Activated B cell treated with CpG ODN at 0.5 μM for 24 hours (primary cell): ENCODE results near the gene SYT1. TPM values are rescaled to one million over a fixed set of nuclear protein-coding genes. Genes with fewer than 3 reads are reported as not detected.

Experiments used
- ATAC-seq: fragments of 200-7000 bp; cut with Tn5 transposase; one replicate; pipeline ENCODE4 v1.10.0; 2021; ENCODE audit warnings: low read depth, mild to moderate bottlenecking, moderate library complexity
- CTCF ChIA-PET: fragments of 350-600 bp; sonication (Branson Sonifier 250); formaldehyde crosslinking; loops from one replicate; lab custom pipeline; 2021; ENCODE audit warnings: antibody characterized with exemption; lab: Charles Lee
- POLR2A ChIA-PET: fragments of 350-600 bp; sonication (Branson Sonifier 250); formaldehyde crosslinking; loops from one replicate; lab custom pipeline; 2021; ENCODE audit warnings: antibody characterized with exemption; lab: Charles Lee
- DNase-seq: peaks from one replicate; pipeline ENCODE4 v3.0.0; 2022
- H3K27ac Mint-ChIP-seq: one replicate; pipeline ENCODE4 v1.8.0; 2020; ENCODE audit warnings: mixed read lengths
- H3K27me3 Mint-ChIP-seq: one replicate; pipeline ENCODE4 v1.8.0; 2021; ENCODE audit warnings: mixed read lengths
- H3K36me3 Mint-ChIP-seq: one replicate; pipeline ENCODE4 v1.8.0; 2021; ENCODE audit warnings: low read depth, mixed read lengths
- H3K4me1 Mint-ChIP-seq: one replicate; pipeline ENCODE4 v1.8.0; 2021; ENCODE audit warnings: mixed read lengths
- H3K4me3 Mint-ChIP-seq: one replicate; pipeline ENCODE4 v1.8.0; 2020; ENCODE audit warnings: mild to moderate bottlenecking, mixed read lengths
- H3K9me3 Mint-ChIP-seq: one replicate; pipeline ENCODE4 v1.8.0; 2020; ENCODE audit warnings: mixed read lengths
- intact Hi-C: fragments of 100-400 bp; cut with micrococcal nuclease; formaldehyde crosslinking; loops from one replicate; pipeline ENCODE4 v1.15.1; 2024
- total RNA-seq: library from RNA; stranded (reverse); gene quantifications from 2 replicates; pipeline ENCODE4 v1.2.3, GENCODE V29; 2022
- TF ChIP-seq, protein P1 (sequence below): fragments of 200-600 bp; IDR thresholded peaks from one replicate; pipeline ENCODE4 v1.8.0; 2022; ENCODE audit warnings: antibody characterized with exemption, mild to moderate bottlenecking

Gene SYT1
- total RNA-seq, 1 donor from 2014 or later, result 0.49 TPM

DNA sequence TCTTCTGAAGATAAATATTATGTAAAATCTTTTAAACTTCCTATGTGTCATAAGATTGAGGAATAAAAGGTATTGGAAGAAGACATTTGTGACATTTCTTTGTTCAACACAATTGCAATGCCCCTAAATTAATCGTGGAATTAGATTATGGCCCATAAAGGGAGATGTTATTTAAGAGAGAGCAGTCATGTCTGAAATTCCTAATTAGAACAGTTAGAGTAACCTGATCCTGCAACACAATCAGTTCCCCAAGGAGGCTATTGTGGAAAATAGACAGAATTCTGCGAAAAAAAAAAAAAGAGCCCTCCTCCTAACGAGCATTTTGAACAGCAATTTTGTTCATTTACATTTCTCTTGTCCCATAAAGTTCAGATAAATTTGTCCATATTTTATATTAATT lies 486.7 kb downstream of the SYT1 start:
- DNase-seq, result no peak
- intact Hi-C loops, result no loop called here

DNA sequence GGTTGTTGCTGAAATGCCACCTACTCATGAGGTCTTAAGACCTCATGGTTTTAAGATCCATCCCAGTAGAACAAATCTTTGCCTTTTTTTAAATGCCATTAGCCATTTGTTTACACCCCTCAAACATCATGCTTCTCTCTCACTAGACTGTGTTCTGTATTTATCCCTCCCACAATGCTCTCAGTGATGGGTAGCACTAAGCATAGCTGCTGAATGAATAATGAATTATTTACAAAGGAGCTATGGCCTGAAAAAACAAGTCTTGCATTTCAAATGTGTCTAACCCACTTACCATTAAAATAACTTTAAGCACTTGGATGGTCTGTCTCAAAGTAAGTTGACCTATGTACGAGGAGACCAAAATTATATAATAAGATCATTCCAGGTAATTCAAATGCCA lies 491.6 kb downstream of the SYT1 start:
- DNase-seq (no peak), ATAC-seq (no peak)
- Mint-ChIP-seq H3K4me1 (no peaks in the 10 kb centered on the region), H3K9me3 (no peaks in the 10 kb centered on the region), H3K4me3 (no peak overlapping the region), H3K36me3 (no peaks in the 10 kb centered on the region), H3K27me3 (peaks cover 3% of the 10 kb centered on the region), H3K27ac (no peak overlapping the region)
- POLR2A ChIA-PET, result no interaction called here
- CTCF ChIA-PET, result no interaction called here
- TF ChIP-seq, protein P1, sequence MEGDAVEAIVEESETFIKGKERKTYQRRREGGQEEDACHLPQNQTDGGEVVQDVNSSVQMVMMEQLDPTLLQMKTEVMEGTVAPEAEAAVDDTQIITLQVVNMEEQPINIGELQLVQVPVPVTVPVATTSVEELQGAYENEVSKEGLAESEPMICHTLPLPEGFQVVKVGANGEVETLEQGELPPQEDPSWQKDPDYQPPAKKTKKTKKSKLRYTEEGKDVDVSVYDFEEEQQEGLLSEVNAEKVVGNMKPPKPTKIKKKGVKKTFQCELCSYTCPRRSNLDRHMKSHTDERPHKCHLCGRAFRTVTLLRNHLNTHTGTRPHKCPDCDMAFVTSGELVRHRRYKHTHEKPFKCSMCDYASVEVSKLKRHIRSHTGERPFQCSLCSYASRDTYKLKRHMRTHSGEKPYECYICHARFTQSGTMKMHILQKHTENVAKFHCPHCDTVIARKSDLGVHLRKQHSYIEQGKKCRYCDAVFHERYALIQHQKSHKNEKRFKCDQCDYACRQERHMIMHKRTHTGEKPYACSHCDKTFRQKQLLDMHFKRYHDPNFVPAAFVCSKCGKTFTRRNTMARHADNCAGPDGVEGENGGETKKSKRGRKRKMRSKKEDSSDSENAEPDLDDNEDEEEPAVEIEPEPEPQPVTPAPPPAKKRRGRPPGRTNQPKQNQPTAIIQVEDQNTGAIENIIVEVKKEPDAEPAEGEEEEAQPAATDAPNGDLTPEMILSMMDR, result no peak
- intact Hi-C loops, result no loop called here

More for the DNA sequence above, 486.7 kb downstream of the SYT1 start:
- H3K27ac Mint-ChIP-seq, result no peak overlapping the region
- ChIA-PET CTCF (no interaction called here), POLR2A (no interaction called here)
- no peak for ATAC-seq
- H3K27me3 Mint-ChIP-seq, result no peaks in the 10 kb centered on the region
- H3K4me1 Mint-ChIP-seq, result no peaks in the 10 kb centered on the region
- no peaks in the 10 kb centered on the region for H3K36me3 Mint-ChIP-seq
- TF ChIP-seq, protein P1, result no peak
- no peaks in the 10 kb centered on the region for H3K9me3 Mint-ChIP-seq
- no peak overlapping the region for H3K4me3 Mint-ChIP-seq

GRCh38 chr12:79357048-79357447 lies 492.5 kb downstream of the SYT1 start:
- ATAC-seq (no peak), DNase-seq (no peak)
- ChIA-PET POLR2A (no interaction called here), CTCF (no interaction called here)
- no peaks in the 10 kb centered on the region for H3K4me1 Mint-ChIP-seq
- no peak overlapping the region for H3K27ac Mint-ChIP-seq
- H3K27me3 Mint-ChIP-seq, result peaks cover 3% of the 10 kb centered on the region
- no peaks in the 10 kb centered on the region for H3K36me3 Mint-ChIP-seq
- no peaks in the 10 kb centered on the region for H3K9me3 Mint-ChIP-seq
- H3K4me3 Mint-ChIP-seq, result no peak overlapping the region
- intact Hi-C loops, result no loop called here
- TF ChIP-seq, protein P1, result no peak

DNA sequence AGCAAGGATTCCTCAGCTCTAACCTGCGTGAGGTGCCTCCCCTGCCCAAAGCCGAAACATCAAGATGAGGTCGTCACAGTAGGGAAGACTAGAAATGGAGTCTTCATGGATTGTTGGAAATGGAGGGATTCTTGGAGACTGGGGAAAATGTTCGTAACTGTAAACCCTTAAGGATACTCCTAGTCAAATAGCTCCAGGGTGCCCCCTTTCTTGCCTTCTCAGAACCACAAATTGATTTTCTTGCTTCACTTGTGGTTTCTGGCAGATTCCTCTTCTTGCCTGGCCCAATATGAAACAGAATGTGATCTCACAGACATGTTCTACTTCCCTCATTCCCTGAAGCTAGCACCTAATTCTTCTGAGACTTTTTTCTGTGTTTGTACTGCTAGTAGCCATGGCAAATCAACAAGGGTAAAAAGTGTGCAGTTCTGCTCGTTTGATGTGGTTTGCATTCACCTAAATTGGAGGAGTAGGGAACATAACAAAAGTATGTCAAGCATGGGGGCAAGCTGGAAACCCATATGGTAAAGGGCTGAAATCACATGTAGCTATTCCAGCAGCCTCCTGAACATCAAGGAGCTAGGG lies 494.2 kb downstream of the SYT1 start:
- ATAC-seq, result no peak
- intact Hi-C loops, result no loop called here
- H3K4me1 Mint-ChIP-seq, result no peaks in the 10 kb centered on the region
- H3K4me3 Mint-ChIP-seq, result no peak overlapping the region
- ChIA-PET CTCF (no interaction called here), POLR2A (no interaction called here)
- TF ChIP-seq, protein P1, result no peak
- no peaks in the 10 kb centered on the region for H3K9me3 Mint-ChIP-seq
- no peak overlapping the region for H3K27ac Mint-ChIP-seq
- no peaks in the 10 kb centered on the region for H3K36me3 Mint-ChIP-seq
- no peak for DNase-seq
- peaks cover 3% of the 10 kb centered on the region for H3K27me3 Mint-ChIP-seq

DNA sequence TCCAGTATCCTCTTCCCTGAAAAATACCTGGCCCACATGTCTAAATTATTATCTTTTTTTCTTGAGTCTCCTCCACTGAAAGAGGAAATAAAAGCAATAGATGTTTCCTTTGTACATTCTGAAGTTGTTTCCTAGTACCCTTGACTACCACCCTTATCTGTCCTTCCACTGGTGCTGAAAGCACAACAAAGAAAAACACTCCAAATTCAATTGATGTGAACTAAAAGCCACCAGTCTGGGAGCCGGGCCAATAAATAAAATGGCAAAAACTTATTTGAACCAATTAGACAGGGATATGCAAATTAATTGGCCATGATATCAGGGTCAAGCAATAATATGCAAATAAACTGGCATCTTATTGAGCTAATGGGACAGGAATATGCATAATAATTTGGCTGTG lies 495.7 kb downstream of the SYT1 start:
- POLR2A ChIA-PET, result no interaction called here
- Mint-ChIP-seq H3K9me3 (no peaks in the 10 kb centered on the region), H3K4me3 (no peak overlapping the region), H3K4me1 (no peaks in the 10 kb centered on the region), H3K27me3 (peaks cover 3% of the 10 kb centered on the region), H3K27ac (no peak overlapping the region), H3K36me3 (no peaks in the 10 kb centered on the region)
- ATAC-seq (no peak), DNase-seq (no peak)
- TF ChIP-seq, protein P1, result no peak
- CTCF ChIA-PET, result no interaction called here
- intact Hi-C loops, result no loop called here
